ENCODE data around the gene SLC5A10. TPM values are rescaled to one million over a fixed set of nuclear protein-coding genes. Genes with fewer than 3 reads are reported as not detected.

SLC5A10 gene
- not detected for total RNA-seq
- polyA plus RNA-seq: under 1 TPM in 1 of 3 donors, not detected in 2; 0.19 TPM

- no peaks in the 10 kb centered on the region for H3K36me3 ChIP-seq
- DNase-seq: no peak
- H3K4me3 ChIP-seq: no peak within 1 kb of the TSS
- H3K4me1 ChIP-seq: no peaks in the 10 kb centered on the region
- WGBS, 2 donors: 84 to 88% methylated on average over 17 of the region's 17 CpGs
- TF ChIP-seq CTCF (IDR thresholded peaks at IDR 0.05) (no peak), POLR2AphosphoS5 (IDR thresholded peaks at IDR 0.05) (no peak), EP300 (IDR thresholded peaks at IDR 0.05) (no peak), POLR2A (IDR thresholded peaks at IDR 0.05) (no peak)
- H3K9me3 ChIP-seq: no peaks in the 10 kb centered on the region
- H3K27me3 ChIP-seq: no peaks in the 10 kb centered on the region
- intact Hi-C loops (cut with DNase I): no loop called here
- no peak within 1 kb of the TSS for H3K27ac ChIP-seq
Observed at GRCh38 chr17:18951941-18952842, at the start of gene SLC5A10. Gene SLC5A10 (plus strand): TSS chr17:18952165. CDS start chr17:18952206, 41 bp downstream.

- TF ChIP-seq POLR2A (IDR thresholded peaks at IDR 0.05) (no peak), EP300 (IDR thresholded peaks at IDR 0.05) (no peak), POLR2AphosphoS5 (IDR thresholded peaks at IDR 0.05) (no peak), CTCF (IDR thresholded peaks at IDR 0.05) (no peak)
- no peak for DNase-seq
- WGBS, 2 donors: 89 to 93% methylated on average over 5 of the region's 5 CpGs
- intact Hi-C loops (cut with DNase I): no loop called here
- no peaks in the 10 kb centered on the region for H3K27me3 ChIP-seq
- no peak overlapping the region for H3K4me3 ChIP-seq
- no peak overlapping the region for H3K27ac ChIP-seq
- no peaks in the 10 kb centered on the region for H3K4me1 ChIP-seq
- H3K9me3 ChIP-seq: no peaks in the 10 kb centered on the region
- peaks cover 0 to 40% (median 7%) of the 10 kb centered on the region in 4 donors for H3K36me3 ChIP-seq
Observed at GRCh38 chr17:18904482-18904881, 47.5 kb upstream of the SLC5A10 start.

DNA sequence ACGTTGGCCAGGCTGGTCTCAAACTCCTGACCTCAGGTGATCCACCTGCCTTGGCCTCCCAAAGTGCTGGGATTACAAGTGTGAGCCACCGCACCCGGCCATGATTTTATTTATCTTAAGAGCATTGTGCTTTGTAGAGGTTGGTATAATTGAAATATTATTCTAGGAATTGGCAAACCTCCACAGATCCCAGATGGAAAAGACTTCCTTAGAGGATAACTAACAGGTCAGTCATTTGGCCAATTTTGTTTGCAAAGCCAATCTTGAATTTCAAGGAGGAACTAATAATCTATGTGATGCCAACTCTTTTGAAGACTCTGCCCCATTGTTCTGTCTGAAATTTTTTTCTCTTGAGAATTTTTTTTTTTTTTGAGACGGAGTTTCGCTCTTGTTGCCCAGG lies 46.7 kb upstream of the SLC5A10 start:
- Histone ChIP-seq H3K27me3 (no peaks in the 10 kb centered on the region), H3K9me3 (no peaks in the 10 kb centered on the region), H3K4me3 (no peak overlapping the region), H3K27ac (no peak overlapping the region), H3K36me3 (peaks cover 0 to 40% (median 7%) of the 10 kb centered on the region in 4 donors), H3K4me1 (no peaks in the 10 kb centered on the region)
- 73 to 78% methylated on average over 5 of the region's 5 CpGs for WGBS, 2 donors
- intact Hi-C loops (cut with DNase I): no loop called here
- no peak for DNase-seq
- TF ChIP-seq CTCF (IDR thresholded peaks at IDR 0.05) (no peak), POLR2A (IDR thresholded peaks at IDR 0.05) (no peak), POLR2AphosphoS5 (IDR thresholded peaks at IDR 0.05) (no peak), EP300 (IDR thresholded peaks at IDR 0.05) (no peak)

- Histone ChIP-seq H3K9me3 (no peaks in the 10 kb centered on the region), H3K4me1 (no peaks in the 10 kb centered on the region), H3K4me3 (no peak overlapping the region), H3K36me3 (peaks cover 0 to 47% (median 7%) of the 10 kb centered on the region in 4 donors), H3K27me3 (no peaks in the 10 kb centered on the region), H3K27ac (no peak overlapping the region)
- DNase-seq: no peak
- 92 to 94% methylated on average over 5 of the region's 5 CpGs for WGBS, 2 donors
- TF ChIP-seq POLR2AphosphoS5 (IDR thresholded peaks at IDR 0.05) (no peak), POLR2A (IDR thresholded peaks at IDR 0.05) (no peak), CTCF (IDR thresholded peaks at IDR 0.05) (no peak), EP300 (IDR thresholded peaks at IDR 0.05) (no peak)
- intact Hi-C loops (cut with DNase I): no loop called here
Observed at GRCh38 chr17:18910326-18910725, 41.6 kb upstream of the SLC5A10 start.
